Caco-2 (cell line): ENCODE data around the gene ALPP. TPM values are rescaled to one million over a fixed set of nuclear protein-coding genes. Genes with fewer than 3 reads are reported as not detected.
A peak's percentile ranks its signal among the peaks of the same experiment; 100 is the strongest.
"Not testable (repeated sequence)": the region's sequence is repeated elsewhere in the genome, so short reads cannot be mapped to it uniquely, and the experiment has no call there.

Experiments
- BruUV-seq: library from RNA; stranded (reverse); fragments of 400-500 nt; replicated peaks from 2 replicates; lab custom pipeline; 2021; lab: Mats Ljungman, UMichigan
- CTCF ChIA-PET: fragments of 300-600 bp; sonication (Branson Sonifier 250); formaldehyde crosslinking; loops from one replicate; lab custom pipeline; 2022; ENCODE audit warnings: antibody characterized with exemption; lab: Charles Lee
- POLR2A ChIA-PET: fragments of 300-600 bp; sonication (Branson Sonifier 250); formaldehyde crosslinking; loops from one replicate; lab custom pipeline; 2022; ENCODE audit warnings: antibody characterized with exemption; lab: Charles Lee
- DNase-seq, 2 experiments: peaks; one replicate each; pipeline versions ENCODE4 v3.0.0 to v3.0.0-alpha.2; 2020 to 2022
- H3K27me3 ChIP-seq: replicated peaks from 2 replicates; pipeline ENCODE4 v1.6.0; 2011; ENCODE audit warnings: low read length; ENCODE audit not compliant: control insufficient read depth, insufficient read depth
- H3K36me3 ChIP-seq: 2 replicates; pipeline ENCODE4 v1.5.1; 2011; ENCODE audit warnings: low read length; ENCODE audit not compliant: control insufficient read depth, insufficient read depth
- H3K4me1 ChIP-seq: fragments of 250-450 bp; sonication (Bioruptor Pico); 2 replicates; pipeline ENCODE4 v1.5.1; 2020; ENCODE audit warnings: mild to moderate bottlenecking
- H3K4me3 ChIP-seq: 2 replicates; pipeline ENCODE4 v1.5.1; 2011; ENCODE audit warnings: low read depth, mild to moderate bottlenecking, control low read depth, low read length
- H3K9me3 ChIP-seq: fragments of 250-450 bp; sonication (Bioruptor Pico); 2 replicates; pipeline ENCODE4 v1.5.1; 2020; ENCODE audit warnings: mild to moderate bottlenecking, moderate library complexity
- H3K27ac Mint-ChIP-seq: one replicate; pipeline ENCODE4 v1.8.0; 2022; ENCODE audit warnings: mixed read lengths; ENCODE audit not compliant: unreplicated experiment
- H3K27me3 Mint-ChIP-seq: one replicate; pipeline ENCODE4 v1.8.0; 2022; ENCODE audit warnings: mixed read lengths; ENCODE audit not compliant: insufficient read depth, unreplicated experiment
- H3K36me3 Mint-ChIP-seq: one replicate; pipeline ENCODE4 v1.8.0; 2022; ENCODE audit warnings: mild to moderate bottlenecking, mixed read lengths; ENCODE audit not compliant: insufficient read depth, unreplicated experiment
- H3K4me1 Mint-ChIP-seq: one replicate; pipeline ENCODE4 v1.8.0; 2022; ENCODE audit warnings: low read depth, mixed read lengths; ENCODE audit not compliant: unreplicated experiment
- H3K4me3 Mint-ChIP-seq: one replicate; pipeline ENCODE4 v1.8.0; 2022; ENCODE audit warnings: mild to moderate bottlenecking, moderate library complexity, mixed read lengths; ENCODE audit not compliant: unreplicated experiment
- H3K9me3 Mint-ChIP-seq: one replicate; pipeline ENCODE4 v1.8.0; 2022; ENCODE audit warnings: mixed read lengths; ENCODE audit not compliant: unreplicated experiment
- intact Hi-C: fragments of 100-400 bp; cut with micrococcal nuclease; formaldehyde crosslinking; loops from one replicate; pipeline ENCODE4 v1.10.0; 2022; ENCODE audit not compliant: unreplicated experiment
- total RNA-seq: library from RNA; stranded (reverse); gene quantifications from 2 replicates; pipeline ENCODE4 v1.2.3, GENCODE V29; 2022
- TF ChIP-seq, protein P1 (sequence below), 2 experiments: fragments of 200-600 bp in 1 of 2; IDR thresholded peaks; 1 replicate in 1 of 2; 2 replicates in 1 of 2; pipeline versions ENCODE4 v1.5.1 to v1.8.0; 2011 to 2022; ENCODE audit warnings: antibody characterized with exemption in 1 of 2, control low read depth in 1 of 2, inconsistent platforms in 1 of 2, low read depth in 1 of 2, low read length in 1 of 2, mild to moderate bottlenecking in 1 of 2, moderate library complexity in 1 of 2; ENCODE audit not compliant: insufficient read depth in 1 of 2, severe bottlenecking in 1 of 2, unreplicated experiment in 1 of 2

Gene ALPP
- total RNA-seq, 1 experiment from 2014 or later, result 4.9 TPM

DNA sequence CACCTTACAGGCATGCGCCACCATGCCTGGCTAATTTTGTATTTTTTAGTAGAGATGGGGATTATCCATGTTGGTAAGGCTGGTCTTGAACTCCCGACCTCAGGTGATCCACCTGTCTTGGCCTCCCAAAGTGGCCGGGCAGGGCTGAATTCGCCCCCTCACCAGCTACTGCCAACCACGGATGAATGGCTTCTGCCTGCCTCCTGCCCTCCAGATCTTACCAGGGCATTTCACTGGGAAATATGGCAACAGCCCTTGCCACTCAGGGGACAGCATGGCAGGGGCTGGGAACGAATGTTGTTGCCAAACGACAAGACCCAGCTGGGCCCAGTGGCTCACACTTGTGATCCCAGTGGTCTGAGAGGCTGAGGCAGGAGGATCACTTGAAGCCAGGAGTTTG, 1.8 kb upstream of the ALPP start:
- CTCF ChIA-PET, result no interaction called here

DNA sequence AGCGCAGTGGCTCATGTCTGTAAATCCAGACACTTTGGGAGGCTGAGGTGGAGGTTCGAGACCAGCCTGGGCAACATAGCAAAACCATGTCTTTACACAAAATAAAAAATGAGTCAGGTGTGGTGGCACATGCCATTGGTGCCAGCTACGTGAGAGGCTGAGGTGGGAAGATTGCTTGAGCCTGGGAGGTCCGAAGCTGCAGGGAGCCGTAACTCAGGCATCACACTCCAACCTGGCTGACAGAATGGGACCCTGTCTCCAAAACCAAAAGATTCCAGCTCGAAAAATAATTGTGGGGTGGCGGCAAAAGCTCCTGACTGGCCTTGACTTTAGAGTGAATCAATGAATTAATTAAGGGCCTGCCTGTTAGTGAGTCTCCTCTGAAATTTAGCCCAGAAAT, 1.2 kb upstream of the ALPP start:
- no peaks in the 10 kb centered on the region for H3K36me3 Mint-ChIP-seq

More for the DNA sequence above, 1.8 kb upstream of the ALPP start:
- intact Hi-C loops, result no loop called here
- no peaks in the 10 kb centered on the region for H3K4me1 Mint-ChIP-seq
- no peak overlapping the region for H3K4me3 ChIP-seq
- no peaks in the 10 kb centered on the region for H3K27me3 Mint-ChIP-seq
- BruUV-seq, result no TSS peak
- H3K27ac Mint-ChIP-seq, result no peak overlapping the region
- no peak overlapping the region for H3K4me3 Mint-ChIP-seq
- H3K4me1 ChIP-seq, result no peaks in the 10 kb centered on the region
- TF ChIP-seq, protein P1, sequence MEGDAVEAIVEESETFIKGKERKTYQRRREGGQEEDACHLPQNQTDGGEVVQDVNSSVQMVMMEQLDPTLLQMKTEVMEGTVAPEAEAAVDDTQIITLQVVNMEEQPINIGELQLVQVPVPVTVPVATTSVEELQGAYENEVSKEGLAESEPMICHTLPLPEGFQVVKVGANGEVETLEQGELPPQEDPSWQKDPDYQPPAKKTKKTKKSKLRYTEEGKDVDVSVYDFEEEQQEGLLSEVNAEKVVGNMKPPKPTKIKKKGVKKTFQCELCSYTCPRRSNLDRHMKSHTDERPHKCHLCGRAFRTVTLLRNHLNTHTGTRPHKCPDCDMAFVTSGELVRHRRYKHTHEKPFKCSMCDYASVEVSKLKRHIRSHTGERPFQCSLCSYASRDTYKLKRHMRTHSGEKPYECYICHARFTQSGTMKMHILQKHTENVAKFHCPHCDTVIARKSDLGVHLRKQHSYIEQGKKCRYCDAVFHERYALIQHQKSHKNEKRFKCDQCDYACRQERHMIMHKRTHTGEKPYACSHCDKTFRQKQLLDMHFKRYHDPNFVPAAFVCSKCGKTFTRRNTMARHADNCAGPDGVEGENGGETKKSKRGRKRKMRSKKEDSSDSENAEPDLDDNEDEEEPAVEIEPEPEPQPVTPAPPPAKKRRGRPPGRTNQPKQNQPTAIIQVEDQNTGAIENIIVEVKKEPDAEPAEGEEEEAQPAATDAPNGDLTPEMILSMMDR (IDR thresholded peaks at IDR 0.05; ENCODE audit: insufficient read depth in 1 of 2, low read depth in 1 of 2, low read length in 1 of 2, severe bottlenecking in 1 of 2, unreplicated experiment in 1 of 2), result no peak
- no peaks in the 10 kb centered on the region for H3K27me3 ChIP-seq
- no peaks in the 10 kb centered on the region for H3K9me3 Mint-ChIP-seq
- DNase-seq, result no peak
- H3K36me3 Mint-ChIP-seq, result no peaks in the 10 kb centered on the region
- H3K9me3 ChIP-seq, result no peaks in the 10 kb centered on the region
- POLR2A ChIA-PET, result no interaction called here
- H3K36me3 ChIP-seq, result no peaks in the 10 kb centered on the region

DNA sequence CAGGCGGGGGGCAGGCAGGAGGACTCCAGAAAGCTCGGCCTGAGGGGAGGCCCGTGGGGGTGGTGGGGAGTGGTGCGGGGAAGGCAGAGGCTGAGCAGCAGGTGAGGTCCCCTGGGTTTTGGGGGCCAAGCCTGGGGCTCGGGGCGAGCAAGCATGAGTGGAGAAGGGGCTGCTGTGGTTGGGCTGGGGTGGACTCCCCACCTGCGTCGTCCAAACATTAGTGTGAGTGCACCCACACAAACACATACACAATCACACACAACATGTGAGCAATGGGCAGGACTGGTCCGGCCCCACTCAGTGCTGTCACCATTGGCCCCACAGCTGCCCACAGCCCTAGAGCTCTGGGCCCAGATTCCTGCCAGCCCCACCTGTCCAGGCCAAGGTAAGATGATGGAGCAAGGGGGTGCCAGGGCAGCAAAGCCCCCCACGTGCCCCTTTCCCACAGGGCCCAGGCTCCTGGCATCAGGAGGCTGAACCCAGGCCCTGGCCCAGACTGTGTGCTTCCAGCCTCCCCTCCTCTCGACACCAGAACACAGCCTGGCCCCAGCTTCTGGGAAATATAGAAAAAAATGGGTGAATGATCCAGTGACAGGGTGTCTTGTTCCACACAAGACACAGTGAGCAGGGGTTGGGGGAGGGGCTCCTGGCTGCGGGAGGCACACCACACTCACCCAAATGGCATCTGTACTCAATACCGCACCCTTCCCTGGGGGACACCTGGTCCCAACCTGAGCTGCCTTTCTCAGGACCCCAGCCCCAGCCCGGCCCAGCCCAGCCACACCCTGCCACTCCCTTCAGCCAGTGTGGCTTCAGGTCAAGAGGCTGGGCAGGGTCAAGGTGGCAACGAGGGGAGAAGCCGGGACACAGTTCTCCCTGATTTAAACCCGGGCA, 463 bp upstream of the ALPP start:
- Histone ChIP-seq H3K4me3 (no peak overlapping the region), H3K9me3 (no peaks in the 10 kb centered on the region), H3K36me3 (no peaks in the 10 kb centered on the region), H3K4me1 (no peaks in the 10 kb centered on the region), H3K27me3 (no peaks in the 10 kb centered on the region)
- no peaks in the 10 kb centered on the region for H3K4me1 Mint-ChIP-seq
- H3K9me3 Mint-ChIP-seq, result no peaks in the 10 kb centered on the region
- TF ChIP-seq, protein P1 (IDR thresholded peaks at IDR 0.05; ENCODE audit: insufficient read depth in 1 of 2, low read depth in 1 of 2, low read length in 1 of 2, severe bottlenecking in 1 of 2, unreplicated experiment in 1 of 2), result no peak
- CTCF ChIA-PET, result no interaction called here
- intact Hi-C loops, result no loop called here
- H3K27ac Mint-ChIP-seq, result peak overlapping the region; percentile 16
- no peaks in the 10 kb centered on the region for H3K36me3 Mint-ChIP-seq
- H3K27me3 Mint-ChIP-seq, result no peaks in the 10 kb centered on the region
- POLR2A ChIA-PET, result no interaction called here
- peak; percentile 34 to 73 for DNase-seq
- no TSS peak for BruUV-seq
- H3K4me3 Mint-ChIP-seq, result no peak overlapping the region

More for the DNA sequence above, 1.2 kb upstream of the ALPP start:
- Mint-ChIP-seq H3K27ac (no peak overlapping the region), H3K4me1 (no peaks in the 10 kb centered on the region), H3K27me3 (no peaks in the 10 kb centered on the region), H3K4me3 (no peak overlapping the region), H3K9me3 (no peaks in the 10 kb centered on the region)
- no peaks in the 10 kb centered on the region for H3K27me3 ChIP-seq
- no peaks in the 10 kb centered on the region for H3K36me3 ChIP-seq
- H3K9me3 ChIP-seq, result no peaks in the 10 kb centered on the region
- POLR2A ChIA-PET, result no interaction called here
- H3K4me3 ChIP-seq, result no peak overlapping the region
- H3K4me1 ChIP-seq, result no peaks in the 10 kb centered on the region
- BruUV-seq, result no TSS peak
- TF ChIP-seq, protein P1 (IDR thresholded peaks at IDR 0.05; ENCODE audit: insufficient read depth in 1 of 2, low read depth in 1 of 2, low read length in 1 of 2, severe bottlenecking in 1 of 2, unreplicated experiment in 1 of 2), result no peak
- CTCF ChIA-PET, result no interaction called here
- intact Hi-C loops, result no loop called here
- DNase-seq, result no peak

DNA sequence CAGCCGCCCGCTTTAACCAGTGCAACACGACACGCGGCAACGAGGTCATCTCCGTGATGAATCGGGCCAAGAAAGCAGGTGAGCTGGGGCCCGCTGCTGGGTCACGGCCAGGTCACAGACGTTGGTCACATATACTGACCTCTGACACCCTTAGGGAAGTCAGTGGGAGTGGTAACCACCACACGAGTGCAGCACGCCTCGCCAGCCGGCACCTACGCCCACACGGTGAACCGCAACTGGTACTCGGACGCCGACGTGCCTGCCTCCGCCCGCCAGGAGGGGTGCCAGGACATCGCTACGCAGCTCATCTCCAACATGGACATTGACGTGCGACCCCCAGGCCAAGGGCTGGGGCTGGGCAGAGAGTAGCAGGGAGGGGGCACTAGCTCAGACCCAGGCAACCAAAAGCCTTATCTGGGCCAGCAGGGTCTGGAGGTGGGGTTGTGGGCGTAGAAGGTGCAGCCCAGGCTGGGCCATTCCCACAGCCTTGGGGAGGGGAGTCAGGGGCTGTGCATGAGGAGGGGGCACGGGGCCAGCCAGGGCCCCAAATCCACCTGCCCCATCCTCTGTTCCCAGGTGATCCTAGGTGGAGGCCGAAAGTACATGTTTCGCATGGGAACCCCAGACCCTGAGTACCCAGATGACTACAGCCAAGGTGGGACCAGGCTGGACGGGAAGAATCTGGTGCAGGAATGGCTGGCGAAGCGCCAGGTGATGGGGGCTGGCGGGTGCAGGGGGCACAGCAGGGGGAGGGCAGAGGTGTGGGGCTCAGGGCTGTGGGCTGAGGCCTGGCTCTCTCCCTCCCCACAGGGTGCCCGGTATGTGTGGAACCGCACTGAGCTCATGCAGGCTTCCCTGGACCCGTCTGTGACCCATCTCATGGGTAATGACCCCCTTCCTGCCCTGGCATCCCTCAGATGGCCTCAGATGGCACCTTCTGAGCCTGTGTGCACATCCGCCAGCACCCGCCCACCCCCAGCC, 1.3 kb downstream of the ALPP start:
- H3K36me3 Mint-ChIP-seq, H3K4me1 Mint-ChIP-seq, H3K4me3 ChIP-seq, POLR2A ChIA-PET, H3K4me1 ChIP-seq, intact Hi-C loops, H3K9me3 Mint-ChIP-seq, H3K27me3 ChIP-seq, H3K27me3 Mint-ChIP-seq, H3K9me3 ChIP-seq, H3K27ac Mint-ChIP-seq, DNase-seq, H3K36me3 ChIP-seq, CTCF ChIA-PET, BruUV-seq, H3K4me3 Mint-ChIP-seq: not testable (repeated sequence)
